PFSK-1 (cell line): ENCODE measurements around the gene VPS16.

Experiments
- FOXP2 ChIP-seq: optimal IDR thresholded peaks from 2 replicates; pipeline ENCODE3; 2011; ENCODE audit warnings: borderline replicate concordance, control low read depth, inconsistent platforms; ENCODE audit not compliant: insufficient read depth; ENCODE audit errors: extremely low read length, extremely low read depth
- POLR2AphosphoS5 ChIP-seq: IDR thresholded peaks from 2 replicates; pipeline ENCODE4 v1.6.1; 2012; ENCODE audit warnings: low read depth, mild to moderate bottlenecking, control low read depth, low read length, moderate library complexity
- SIN3A ChIP-seq: IDR thresholded peaks from 2 replicates; pipeline ENCODE4 v1.6.1; 2012; ENCODE audit warnings: mild to moderate bottlenecking, low read length, moderate library complexity, borderline replicate concordance; ENCODE audit not compliant: insufficient read depth
- TAF1 ChIP-seq: IDR thresholded peaks from 2 replicates; pipeline ENCODE4 v1.6.1; 2012; ENCODE audit warnings: low read length, control low read depth, borderline replicate concordance; ENCODE audit not compliant: insufficient read depth
- TF ChIP-seq, protein P1 (sequence below), 2 experiments: IDR thresholded peaks; 2 replicates each; pipeline versions ENCODE4 v1.6.1 to v1.8.0; 2011 to 2012; ENCODE audit warnings: low read depth in 2 of 2, low read length in 2 of 2, control low read depth in 1 of 2, inconsistent platforms in 1 of 2, mild to moderate bottlenecking in 1 of 2, moderate library complexity in 1 of 2; ENCODE audit not compliant: insufficient read depth in 1 of 2

Gene VPS16

DNA sequence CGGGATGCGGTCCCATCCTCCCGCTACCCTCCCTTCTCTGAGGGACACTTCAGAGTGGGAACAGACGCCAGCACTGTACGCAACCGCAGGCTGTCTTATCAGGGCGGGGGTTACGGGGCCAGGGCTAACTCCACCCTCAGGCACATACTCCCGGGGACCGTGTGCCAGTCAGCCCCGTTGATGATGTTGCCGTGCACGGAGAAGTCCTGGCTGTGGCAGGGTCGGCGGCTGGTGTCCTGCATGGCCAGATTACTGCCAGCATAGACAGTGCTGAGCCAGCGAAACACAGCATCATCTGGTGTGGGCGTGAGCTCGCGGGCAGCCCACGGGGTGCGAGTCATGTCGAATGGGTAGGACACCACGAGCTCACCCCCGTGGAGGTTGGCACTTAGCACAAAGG lies 45.1 kb upstream of the VPS16 start:
- TF ChIP-seq, protein P1, sequence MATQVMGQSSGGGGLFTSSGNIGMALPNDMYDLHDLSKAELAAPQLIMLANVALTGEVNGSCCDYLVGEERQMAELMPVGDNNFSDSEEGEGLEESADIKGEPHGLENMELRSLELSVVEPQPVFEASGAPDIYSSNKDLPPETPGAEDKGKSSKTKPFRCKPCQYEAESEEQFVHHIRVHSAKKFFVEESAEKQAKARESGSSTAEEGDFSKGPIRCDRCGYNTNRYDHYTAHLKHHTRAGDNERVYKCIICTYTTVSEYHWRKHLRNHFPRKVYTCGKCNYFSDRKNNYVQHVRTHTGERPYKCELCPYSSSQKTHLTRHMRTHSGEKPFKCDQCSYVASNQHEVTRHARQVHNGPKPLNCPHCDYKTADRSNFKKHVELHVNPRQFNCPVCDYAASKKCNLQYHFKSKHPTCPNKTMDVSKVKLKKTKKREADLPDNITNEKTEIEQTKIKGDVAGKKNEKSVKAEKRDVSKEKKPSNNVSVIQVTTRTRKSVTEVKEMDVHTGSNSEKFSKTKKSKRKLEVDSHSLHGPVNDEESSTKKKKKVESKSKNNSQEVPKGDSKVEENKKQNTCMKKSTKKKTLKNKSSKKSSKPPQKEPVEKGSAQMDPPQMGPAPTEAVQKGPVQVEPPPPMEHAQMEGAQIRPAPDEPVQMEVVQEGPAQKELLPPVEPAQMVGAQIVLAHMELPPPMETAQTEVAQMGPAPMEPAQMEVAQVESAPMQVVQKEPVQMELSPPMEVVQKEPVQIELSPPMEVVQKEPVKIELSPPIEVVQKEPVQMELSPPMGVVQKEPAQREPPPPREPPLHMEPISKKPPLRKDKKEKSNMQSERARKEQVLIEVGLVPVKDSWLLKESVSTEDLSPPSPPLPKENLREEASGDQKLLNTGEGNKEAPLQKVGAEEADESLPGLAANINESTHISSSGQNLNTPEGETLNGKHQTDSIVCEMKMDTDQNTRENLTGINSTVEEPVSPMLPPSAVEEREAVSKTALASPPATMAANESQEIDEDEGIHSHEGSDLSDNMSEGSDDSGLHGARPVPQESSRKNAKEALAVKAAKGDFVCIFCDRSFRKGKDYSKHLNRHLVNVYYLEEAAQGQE (IDR thresholded peaks at IDR 0.05; ENCODE audit: insufficient read depth in 1 of 2, low read depth in 2 of 2, low read length in 2 of 2): no peak
- TF ChIP-seq POLR2AphosphoS5: no peak
- TF ChIP-seq FOXP2: no peak
- no peak for TF ChIP-seq SIN3A
- no peak for TF ChIP-seq TAF1

DNA sequence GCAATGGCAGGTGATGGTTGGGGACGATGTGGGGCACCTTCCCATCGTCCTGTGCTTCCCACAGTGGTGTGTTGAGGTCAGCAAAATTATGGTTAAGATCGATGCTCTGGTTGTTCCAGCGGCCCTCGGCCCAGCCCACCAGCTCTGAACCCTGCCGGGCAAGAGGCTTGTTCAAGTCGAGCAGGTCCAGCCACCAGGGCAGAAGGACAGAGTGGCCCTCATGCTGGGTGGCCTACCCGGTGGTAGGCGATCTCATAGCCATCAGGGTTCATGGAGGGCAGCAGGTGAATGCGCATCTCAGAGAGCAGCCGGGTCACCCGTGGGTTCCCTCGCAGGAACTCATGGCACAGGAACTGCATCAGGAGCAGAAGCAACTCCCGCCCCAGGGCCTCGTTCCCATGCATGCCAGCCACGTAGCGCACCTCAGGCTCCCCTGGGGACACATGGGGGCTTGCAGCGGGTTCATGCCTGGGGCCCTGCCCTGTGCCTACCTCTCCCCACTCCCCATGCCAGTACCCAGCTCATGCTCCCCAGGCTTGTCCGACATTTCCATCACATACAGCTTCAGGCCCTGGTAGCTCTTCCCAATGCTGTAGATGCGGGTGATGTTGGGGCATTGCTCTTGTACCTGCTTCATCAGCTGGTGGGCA lies 44.4 kb upstream of the VPS16 start:
- TF ChIP-seq SIN3A: no peak
- TF ChIP-seq TAF1: no peak
- no peak for TF ChIP-seq POLR2AphosphoS5
- TF ChIP-seq, protein P1 (IDR thresholded peaks at IDR 0.05; ENCODE audit: insufficient read depth in 1 of 2, low read depth in 2 of 2, low read length in 2 of 2): no peak
- TF ChIP-seq FOXP2: no peak

DNA sequence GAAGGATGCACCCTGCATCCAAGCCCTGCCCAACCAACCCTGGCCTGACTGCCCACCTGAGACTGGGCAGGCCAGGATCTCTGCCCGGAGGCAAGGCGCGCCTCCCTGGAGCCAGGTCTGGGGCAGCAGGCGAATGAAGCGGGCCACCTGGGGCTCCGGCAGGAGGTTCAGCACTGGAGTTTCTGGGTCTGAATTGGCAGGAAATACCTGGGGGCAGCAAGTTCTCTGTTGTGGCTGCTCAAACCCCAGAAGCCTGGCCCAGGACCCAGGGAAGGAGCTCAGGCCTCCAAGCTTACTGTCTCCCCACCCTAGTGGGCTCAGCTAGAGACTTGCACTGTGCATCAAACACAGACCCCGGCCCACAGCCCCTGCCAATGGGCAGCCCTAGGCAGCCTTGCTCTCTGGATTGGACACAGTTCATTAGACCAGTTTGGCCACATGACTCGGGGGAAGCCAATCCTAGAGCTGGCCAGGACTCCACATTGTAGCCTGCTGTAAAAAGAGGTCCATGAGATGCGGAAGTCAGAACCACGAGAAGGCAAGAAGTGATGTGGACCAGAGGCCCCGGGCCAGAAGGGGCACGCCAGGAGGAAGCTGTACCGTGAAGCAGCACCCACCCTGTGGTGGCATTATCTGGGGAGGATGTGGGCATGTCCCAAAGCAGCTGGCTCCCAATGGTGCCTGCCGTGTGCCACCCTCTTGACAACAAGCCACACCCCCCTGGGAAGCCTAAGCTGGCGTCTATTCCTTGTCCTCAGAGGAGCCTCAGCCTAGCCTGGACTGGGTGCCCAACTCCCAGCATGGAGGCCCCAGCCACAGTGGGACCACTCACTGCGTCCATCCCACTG lies 43.2 kb upstream of the VPS16 start:
- TF ChIP-seq SIN3A (no peak), TAF1 (no peak), POLR2AphosphoS5 (no peak), FOXP2 (no peak)
- TF ChIP-seq, protein P1 (IDR thresholded peaks at IDR 0.05; ENCODE audit: insufficient read depth in 1 of 2, low read depth in 2 of 2, low read length in 2 of 2): no peak

DNA sequence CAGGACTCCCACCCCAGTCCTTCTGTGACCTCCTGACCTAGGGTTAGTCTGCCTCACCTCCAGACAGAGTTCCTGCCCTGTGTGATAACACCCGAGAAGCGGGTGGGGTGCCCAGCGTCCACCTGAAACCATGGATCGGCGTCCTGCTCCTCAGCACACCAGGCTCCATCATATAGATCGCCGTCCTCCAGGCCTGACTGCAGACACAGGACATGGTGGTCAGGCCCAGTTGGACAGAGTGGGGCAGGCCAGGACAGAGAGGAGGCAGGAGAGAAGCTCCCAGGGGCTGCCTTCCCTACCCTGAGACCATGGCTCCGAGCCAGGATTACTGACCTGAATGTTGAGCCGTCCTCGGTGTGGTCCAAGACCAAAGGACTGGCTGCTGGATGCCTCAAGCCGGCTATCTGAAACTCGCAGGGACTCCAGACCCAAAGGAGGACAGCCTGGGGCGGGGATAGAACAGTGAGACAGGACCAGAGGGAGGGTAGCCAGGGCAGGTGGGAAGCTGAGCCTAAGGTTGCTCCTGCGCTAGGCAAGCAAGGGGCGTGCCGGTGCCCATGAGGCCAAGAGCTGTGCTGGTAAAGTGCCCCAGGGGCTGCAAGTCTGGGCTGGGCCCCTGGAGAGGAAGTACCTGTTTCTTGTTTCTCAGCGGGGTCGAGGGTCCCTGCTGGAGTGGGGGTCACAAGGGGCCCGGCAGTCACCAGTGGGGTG lies 42.3 kb upstream of the VPS16 start:
- no peak for TF ChIP-seq TAF1

DNA sequence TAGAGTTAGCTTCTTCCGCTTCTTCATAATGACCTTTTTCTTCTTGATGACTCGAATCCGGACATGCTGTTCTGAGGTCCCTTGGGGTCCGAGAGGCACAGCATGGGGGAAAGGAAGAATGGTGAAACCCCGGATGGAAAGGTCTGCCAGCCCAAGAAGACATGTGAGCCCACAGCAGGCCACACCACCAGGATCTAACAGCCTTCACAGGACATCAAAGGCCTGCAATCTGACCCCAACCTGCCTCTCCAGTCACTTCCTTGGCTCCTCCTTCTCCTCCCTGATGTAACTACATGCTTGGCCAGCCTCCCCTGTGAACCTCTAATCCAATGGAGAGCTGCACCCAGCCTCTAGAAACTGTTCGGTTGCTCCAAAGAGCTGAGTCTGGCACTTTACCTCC lies 41.7 kb upstream of the VPS16 start:
- TF ChIP-seq SIN3A (no peak), POLR2AphosphoS5 (no peak), TAF1 (no peak), FOXP2 (no peak)
- TF ChIP-seq, protein P1 (IDR thresholded peaks at IDR 0.05; ENCODE audit: insufficient read depth in 1 of 2, low read depth in 2 of 2, low read length in 2 of 2): no peak
